Hepatocyte (in vitro differentiated cells): Measurements from ENCODE around the gene STMN3.

ENCODE experiments used
- EZH2 ChIP-seq: fragments of 200-600 bp; sonication (generic); IDR thresholded peaks from 2 replicates; pipeline ENCODE4 v1.6.1; 2016; ENCODE audit warnings: antibody characterized with exemption, mild to moderate bottlenecking, borderline replicate concordance
- EZH2phosphoT487 ChIP-seq: fragments of 200-600 bp; sonication (generic); IDR thresholded peaks from one replicate; pipeline ENCODE4 v1.6.1; 2018; ENCODE audit warnings: antibody characterized with exemption, mild to moderate bottlenecking, low read depth, moderate library complexity; ENCODE audit not compliant: unreplicated experiment, severe bottlenecking
- TF ChIP-seq, protein P1 (sequence below): fragments of 200-600 bp; sonication (generic); IDR thresholded peaks from 2 replicates; pipeline ENCODE4 v1.5.1; 2016; ENCODE audit warnings: antibody characterized with exemption, mild to moderate bottlenecking; ENCODE audit not compliant: poor library complexity

DNA sequence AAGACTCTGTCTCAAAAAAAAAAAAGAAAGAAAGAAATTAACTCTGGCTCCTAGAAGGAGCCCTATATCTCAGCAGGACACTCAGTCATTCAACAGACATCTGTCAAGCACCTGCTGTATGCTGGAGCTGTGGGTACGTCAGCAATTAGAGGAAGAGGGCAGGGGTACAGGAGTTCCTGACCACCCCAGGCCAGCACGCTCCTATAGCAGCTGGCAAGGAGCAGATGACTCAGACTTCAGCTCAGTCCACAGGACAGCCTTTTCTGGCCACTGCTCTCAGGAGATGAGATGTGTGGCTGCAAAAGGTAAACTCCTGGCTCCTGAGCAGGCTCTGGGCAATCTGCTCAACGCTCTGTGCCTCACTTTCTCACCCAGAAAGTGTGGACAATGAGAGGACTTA, 3.2 kb upstream of the STMN3 start:
- TF ChIP-seq, protein P1, sequence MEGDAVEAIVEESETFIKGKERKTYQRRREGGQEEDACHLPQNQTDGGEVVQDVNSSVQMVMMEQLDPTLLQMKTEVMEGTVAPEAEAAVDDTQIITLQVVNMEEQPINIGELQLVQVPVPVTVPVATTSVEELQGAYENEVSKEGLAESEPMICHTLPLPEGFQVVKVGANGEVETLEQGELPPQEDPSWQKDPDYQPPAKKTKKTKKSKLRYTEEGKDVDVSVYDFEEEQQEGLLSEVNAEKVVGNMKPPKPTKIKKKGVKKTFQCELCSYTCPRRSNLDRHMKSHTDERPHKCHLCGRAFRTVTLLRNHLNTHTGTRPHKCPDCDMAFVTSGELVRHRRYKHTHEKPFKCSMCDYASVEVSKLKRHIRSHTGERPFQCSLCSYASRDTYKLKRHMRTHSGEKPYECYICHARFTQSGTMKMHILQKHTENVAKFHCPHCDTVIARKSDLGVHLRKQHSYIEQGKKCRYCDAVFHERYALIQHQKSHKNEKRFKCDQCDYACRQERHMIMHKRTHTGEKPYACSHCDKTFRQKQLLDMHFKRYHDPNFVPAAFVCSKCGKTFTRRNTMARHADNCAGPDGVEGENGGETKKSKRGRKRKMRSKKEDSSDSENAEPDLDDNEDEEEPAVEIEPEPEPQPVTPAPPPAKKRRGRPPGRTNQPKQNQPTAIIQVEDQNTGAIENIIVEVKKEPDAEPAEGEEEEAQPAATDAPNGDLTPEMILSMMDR, result no peak
- TF ChIP-seq EZH2phosphoT487, result no peak
- no peak for TF ChIP-seq EZH2
